ENCODE data around the gene PFKFB3.

PFKFB3 gene

GRCh38 chr10:6279540-6280267 is 77.0 kb downstream of the PFKFB3 start:
- no peak overlapping the region for H3K27ac ChIP-seq (replicated peaks)
- no peaks in the 10 kb centered on the region for H3K27me3 ChIP-seq (ENCODE audit: insufficient read depth, poor library complexity, severe bottlenecking)
- H3K4me3 ChIP-seq (replicated peaks; ENCODE audit: insufficient read depth, low read length) = no peak overlapping the region
- TF ChIP-seq SPI1 (IDR thresholded peaks at IDR 0.05; ENCODE audit: borderline replicate concordance, low read depth) (no peak), GABPA (IDR thresholded peaks at IDR 0.05; ENCODE audit: low read depth) (no peak), REST (IDR thresholded peaks at IDR 0.05; ENCODE audit: insufficient replicate concordance, low read depth) (no peak)
- TF ChIP-seq, protein P1, sequence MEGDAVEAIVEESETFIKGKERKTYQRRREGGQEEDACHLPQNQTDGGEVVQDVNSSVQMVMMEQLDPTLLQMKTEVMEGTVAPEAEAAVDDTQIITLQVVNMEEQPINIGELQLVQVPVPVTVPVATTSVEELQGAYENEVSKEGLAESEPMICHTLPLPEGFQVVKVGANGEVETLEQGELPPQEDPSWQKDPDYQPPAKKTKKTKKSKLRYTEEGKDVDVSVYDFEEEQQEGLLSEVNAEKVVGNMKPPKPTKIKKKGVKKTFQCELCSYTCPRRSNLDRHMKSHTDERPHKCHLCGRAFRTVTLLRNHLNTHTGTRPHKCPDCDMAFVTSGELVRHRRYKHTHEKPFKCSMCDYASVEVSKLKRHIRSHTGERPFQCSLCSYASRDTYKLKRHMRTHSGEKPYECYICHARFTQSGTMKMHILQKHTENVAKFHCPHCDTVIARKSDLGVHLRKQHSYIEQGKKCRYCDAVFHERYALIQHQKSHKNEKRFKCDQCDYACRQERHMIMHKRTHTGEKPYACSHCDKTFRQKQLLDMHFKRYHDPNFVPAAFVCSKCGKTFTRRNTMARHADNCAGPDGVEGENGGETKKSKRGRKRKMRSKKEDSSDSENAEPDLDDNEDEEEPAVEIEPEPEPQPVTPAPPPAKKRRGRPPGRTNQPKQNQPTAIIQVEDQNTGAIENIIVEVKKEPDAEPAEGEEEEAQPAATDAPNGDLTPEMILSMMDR (IDR thresholded peaks at IDR 0.05; ENCODE audit: insufficient read depth, low read length) = no peak
- no peak for DNase-seq (ENCODE audit: low read depth in 1 of 2, low spot score in 1 of 2)

- H3K27ac ChIP-seq (replicated peaks) = no peak overlapping the region
- DNase-seq (ENCODE audit: low read depth in 1 of 2, low spot score in 1 of 2) = no peak
- no peak overlapping the region for H3K4me3 ChIP-seq (replicated peaks; ENCODE audit: insufficient read depth, low read length)
- TF ChIP-seq REST (IDR thresholded peaks at IDR 0.05; ENCODE audit: insufficient replicate concordance, low read depth) = no peak
- TF ChIP-seq, protein P1 (IDR thresholded peaks at IDR 0.05; ENCODE audit: insufficient read depth, low read length) = no peak
- no peak for TF ChIP-seq GABPA (IDR thresholded peaks at IDR 0.05; ENCODE audit: low read depth)
- no peak for TF ChIP-seq SPI1 (IDR thresholded peaks at IDR 0.05; ENCODE audit: borderline replicate concordance, low read depth)
- TF ChIP-seq POLR2AphosphoS5 (IDR thresholded peaks at IDR 0.05; ENCODE audit: low read depth) = no peak
- no peaks in the 10 kb centered on the region for H3K27me3 ChIP-seq (ENCODE audit: insufficient read depth, poor library complexity, severe bottlenecking)
Measured at GRCh38 chr10:6280291-6280690, 77.6 kb downstream of the PFKFB3 start.

- H3K4me3 ChIP-seq (replicated peaks; ENCODE audit: insufficient read depth, low read length) = no peak overlapping the region
- no peaks in the 10 kb centered on the region for H3K27me3 ChIP-seq (ENCODE audit: insufficient read depth, poor library complexity, severe bottlenecking)
- TF ChIP-seq GABPA (IDR thresholded peaks at IDR 0.05; ENCODE audit: low read depth) (no peak), REST (IDR thresholded peaks at IDR 0.05; ENCODE audit: insufficient replicate concordance, low read depth) (no peak), POLR2AphosphoS5 (IDR thresholded peaks at IDR 0.05; ENCODE audit: low read depth) (no peak), SPI1 (IDR thresholded peaks at IDR 0.05; ENCODE audit: borderline replicate concordance, low read depth) (no peak)
- TF ChIP-seq, protein P1 (IDR thresholded peaks at IDR 0.05; ENCODE audit: insufficient read depth, low read length) = no peak
- DNase-seq (ENCODE audit: low read depth in 1 of 2, low spot score in 1 of 2) = no peak
- no peak overlapping the region for H3K27ac ChIP-seq (replicated peaks)
Measured at GRCh38 chr10:6282454-6282958, 79.8 kb downstream of the PFKFB3 start.

Data from HL-60 (cell line).